PFSK-1 (cell line): Measurements from ENCODE around the gene DAB1.

ENCODE experiments used
- FOXP2 ChIP-seq: optimal IDR thresholded peaks from 2 replicates; pipeline ENCODE3; 2011; ENCODE audit warnings: borderline replicate concordance, control low read depth, inconsistent platforms; ENCODE audit not compliant: insufficient read depth; ENCODE audit errors: extremely low read length, extremely low read depth
- POLR2AphosphoS5 ChIP-seq: IDR thresholded peaks from 2 replicates; pipeline ENCODE4 v1.6.1; 2012; ENCODE audit warnings: low read depth, mild to moderate bottlenecking, control low read depth, low read length, moderate library complexity
- SIN3A ChIP-seq: IDR thresholded peaks from 2 replicates; pipeline ENCODE4 v1.6.1; 2012; ENCODE audit warnings: mild to moderate bottlenecking, low read length, moderate library complexity, borderline replicate concordance; ENCODE audit not compliant: insufficient read depth
- TAF1 ChIP-seq: IDR thresholded peaks from 2 replicates; pipeline ENCODE4 v1.6.1; 2012; ENCODE audit warnings: low read length, control low read depth, borderline replicate concordance; ENCODE audit not compliant: insufficient read depth
- TF ChIP-seq, protein P1 (sequence below), 2 experiments: IDR thresholded peaks; 2 replicates each; pipeline versions ENCODE4 v1.6.1 to v1.8.0; 2011 to 2012; ENCODE audit warnings: low read depth in 2 of 2, low read length in 2 of 2, control low read depth in 1 of 2, inconsistent platforms in 1 of 2, mild to moderate bottlenecking in 1 of 2, moderate library complexity in 1 of 2; ENCODE audit not compliant: insufficient read depth in 1 of 2

Gene DAB1

DNA sequence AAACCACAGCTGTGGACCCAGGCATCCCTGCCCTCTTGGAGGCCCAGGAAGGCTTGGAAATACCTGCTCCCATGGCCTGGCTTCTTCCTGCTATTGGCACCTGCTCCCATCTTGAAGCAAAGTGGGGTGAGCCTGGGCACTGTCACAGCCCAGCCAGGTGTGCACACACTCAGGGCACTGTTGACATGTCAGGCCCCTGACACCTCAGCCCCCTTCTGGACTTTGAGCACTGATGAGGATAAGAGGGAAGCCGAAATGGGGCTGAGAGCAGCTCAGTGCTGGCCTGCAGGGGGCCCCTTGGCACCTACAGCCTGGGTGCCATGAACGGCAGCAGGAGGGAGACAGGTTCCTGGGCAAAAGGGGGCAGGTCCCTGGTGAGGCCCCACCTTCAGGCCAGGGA, 55.9 kb downstream of the DAB1 start:
- TF ChIP-seq, protein P1, sequence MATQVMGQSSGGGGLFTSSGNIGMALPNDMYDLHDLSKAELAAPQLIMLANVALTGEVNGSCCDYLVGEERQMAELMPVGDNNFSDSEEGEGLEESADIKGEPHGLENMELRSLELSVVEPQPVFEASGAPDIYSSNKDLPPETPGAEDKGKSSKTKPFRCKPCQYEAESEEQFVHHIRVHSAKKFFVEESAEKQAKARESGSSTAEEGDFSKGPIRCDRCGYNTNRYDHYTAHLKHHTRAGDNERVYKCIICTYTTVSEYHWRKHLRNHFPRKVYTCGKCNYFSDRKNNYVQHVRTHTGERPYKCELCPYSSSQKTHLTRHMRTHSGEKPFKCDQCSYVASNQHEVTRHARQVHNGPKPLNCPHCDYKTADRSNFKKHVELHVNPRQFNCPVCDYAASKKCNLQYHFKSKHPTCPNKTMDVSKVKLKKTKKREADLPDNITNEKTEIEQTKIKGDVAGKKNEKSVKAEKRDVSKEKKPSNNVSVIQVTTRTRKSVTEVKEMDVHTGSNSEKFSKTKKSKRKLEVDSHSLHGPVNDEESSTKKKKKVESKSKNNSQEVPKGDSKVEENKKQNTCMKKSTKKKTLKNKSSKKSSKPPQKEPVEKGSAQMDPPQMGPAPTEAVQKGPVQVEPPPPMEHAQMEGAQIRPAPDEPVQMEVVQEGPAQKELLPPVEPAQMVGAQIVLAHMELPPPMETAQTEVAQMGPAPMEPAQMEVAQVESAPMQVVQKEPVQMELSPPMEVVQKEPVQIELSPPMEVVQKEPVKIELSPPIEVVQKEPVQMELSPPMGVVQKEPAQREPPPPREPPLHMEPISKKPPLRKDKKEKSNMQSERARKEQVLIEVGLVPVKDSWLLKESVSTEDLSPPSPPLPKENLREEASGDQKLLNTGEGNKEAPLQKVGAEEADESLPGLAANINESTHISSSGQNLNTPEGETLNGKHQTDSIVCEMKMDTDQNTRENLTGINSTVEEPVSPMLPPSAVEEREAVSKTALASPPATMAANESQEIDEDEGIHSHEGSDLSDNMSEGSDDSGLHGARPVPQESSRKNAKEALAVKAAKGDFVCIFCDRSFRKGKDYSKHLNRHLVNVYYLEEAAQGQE (IDR thresholded peaks at IDR 0.05; ENCODE audit: insufficient read depth in 1 of 2, low read depth in 2 of 2, low read length in 2 of 2) = no peak
- TF ChIP-seq SIN3A (no peak), FOXP2 (no peak), POLR2AphosphoS5 (no peak), TAF1 (no peak)

DNA sequence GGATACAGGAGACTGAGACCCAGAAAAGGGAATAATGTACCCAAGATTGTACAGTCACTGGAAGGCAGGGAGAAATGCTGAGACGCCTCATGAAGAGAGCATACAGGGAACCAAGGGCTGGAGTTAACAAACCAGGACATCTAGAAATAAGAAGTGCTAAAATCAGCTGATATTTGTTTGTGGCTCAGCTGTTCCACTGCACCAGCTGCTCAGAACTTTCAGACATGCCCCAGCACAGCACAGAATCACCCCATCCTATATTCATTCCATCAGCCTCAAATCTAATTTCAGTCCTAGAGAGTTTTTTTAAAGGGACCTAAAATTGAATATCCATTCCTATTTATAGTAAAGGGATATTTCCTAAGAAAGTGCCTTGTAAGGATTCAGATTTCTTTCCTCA, 60.2 kb downstream of the DAB1 start:
- TF ChIP-seq SIN3A (no peak), POLR2AphosphoS5 (no peak), TAF1 (no peak), FOXP2 (no peak)
- TF ChIP-seq, protein P1 (IDR thresholded peaks at IDR 0.05; ENCODE audit: insufficient read depth in 1 of 2, low read depth in 2 of 2, low read length in 2 of 2) = no peak

DNA sequence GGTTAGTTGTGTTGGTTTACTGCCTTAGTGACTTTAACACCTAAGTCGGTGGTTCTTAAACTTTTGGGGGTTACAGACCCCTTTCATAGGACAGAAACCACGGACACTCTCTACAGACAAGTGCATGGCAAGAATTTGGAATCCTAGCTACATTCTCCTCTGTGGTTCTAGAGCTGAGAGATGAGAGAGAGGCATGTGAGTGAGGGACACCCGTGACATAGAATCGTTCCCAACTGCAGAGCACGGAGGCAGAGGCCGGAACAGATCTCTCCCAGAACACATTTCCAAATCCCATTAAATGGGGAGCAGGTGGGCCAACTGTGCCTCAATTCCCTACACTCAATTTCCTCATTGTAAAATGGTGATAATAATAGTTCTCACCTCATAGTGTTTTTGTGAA, 60.7 kb downstream of the DAB1 start:
- no peak for TF ChIP-seq SIN3A
- TF ChIP-seq, protein P1 (IDR thresholded peaks at IDR 0.05; ENCODE audit: insufficient read depth in 1 of 2, low read depth in 2 of 2, low read length in 2 of 2) = no peak
- no peak for TF ChIP-seq FOXP2
- no peak for TF ChIP-seq POLR2AphosphoS5

DNA sequence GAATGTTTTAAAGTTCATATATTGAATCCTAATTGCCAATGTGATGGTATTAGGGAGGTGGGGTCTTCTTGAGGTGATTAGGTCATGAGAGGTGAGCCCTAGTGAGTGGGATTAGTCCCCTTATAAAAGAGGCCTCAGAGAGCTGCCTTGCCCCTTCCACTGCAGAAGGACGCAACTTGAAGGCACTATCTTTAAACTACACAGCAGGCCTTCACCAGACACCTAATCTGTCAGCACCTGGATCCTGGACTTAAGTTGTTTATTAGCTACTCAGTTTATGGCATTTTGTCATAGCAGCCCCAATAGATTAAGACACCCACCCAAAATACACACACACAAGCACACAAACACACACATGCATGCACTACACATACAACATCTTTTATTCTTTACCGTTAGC, 61.4 kb downstream of the DAB1 start:
- TF ChIP-seq, protein P1 (IDR thresholded peaks at IDR 0.05; ENCODE audit: insufficient read depth in 1 of 2, low read depth in 2 of 2, low read length in 2 of 2) = no peak
- no peak for TF ChIP-seq FOXP2
- no peak for TF ChIP-seq POLR2AphosphoS5
- no peak for TF ChIP-seq TAF1
- TF ChIP-seq SIN3A = no peak

DNA sequence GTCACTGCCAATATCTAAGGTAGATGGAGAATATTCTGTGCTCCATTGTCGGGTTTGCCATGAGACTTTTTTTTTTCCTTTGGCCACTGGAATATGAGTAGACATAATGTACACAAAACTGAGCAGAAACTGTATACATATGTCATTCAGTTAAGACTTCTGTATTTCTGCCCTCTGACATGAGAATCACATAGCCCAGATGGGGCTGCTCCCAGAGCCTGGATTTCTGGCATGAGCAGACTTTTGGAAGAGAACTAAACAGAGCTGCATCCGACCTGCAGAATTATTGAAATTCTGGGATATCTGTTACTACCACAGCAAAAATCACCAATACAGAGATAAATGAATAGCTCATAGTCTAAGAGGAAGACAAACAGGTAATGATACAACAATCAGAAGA, 62.3 kb downstream of the DAB1 start:
- TF ChIP-seq SIN3A = no peak
- TF ChIP-seq, protein P1 (IDR thresholded peaks at IDR 0.05; ENCODE audit: insufficient read depth in 1 of 2, low read depth in 2 of 2, low read length in 2 of 2) = no peak
- no peak for TF ChIP-seq POLR2AphosphoS5
- TF ChIP-seq FOXP2 = no peak
- TF ChIP-seq TAF1 = no peak
